GM12878 (cell line): ENCODE measurements around the gene MYADM.

ENCODE experiments used
- CBX3 ChIP-seq: fragments of 200-600 bp; sonication (generic); IDR thresholded peaks from 2 replicates; pipeline ENCODE4 v1.6.1; 2016; ENCODE audit warnings: low read depth, borderline replicate concordance
- CTCF ChIP-seq, 3 experiments: IDR thresholded peaks in 2 of 3; conservative IDR thresholded peaks in 1 of 3; 2 replicates each; pipeline ENCODE4 v1.5.1; 2011; ENCODE audit warnings: low read depth in 3 of 3, low read length in 3 of 3, mild to moderate bottlenecking in 3 of 3, control low read depth in 2 of 3, moderate library complexity in 2 of 3, inconsistent platforms in 1 of 3, mixed read lengths in 1 of 3; ENCODE audit not compliant: control insufficient read depth in 2 of 3, insufficient read depth in 1 of 3; ENCODE audit errors: extremely low read depth in 1 of 3
- ETV6 ChIP-seq, 2 experiments: fragments of 450-650 bp in 1 of 2; IDR thresholded peaks in 1 of 2; conservative IDR thresholded peaks in 1 of 2; 2 replicates each; pipeline ENCODE4 v1.6.1; 2014; ENCODE audit warnings: antibody characterized with exemption in 1 of 2, borderline replicate concordance in 1 of 2, low read depth in 1 of 2, mild to moderate bottlenecking in 1 of 2, moderate library complexity in 1 of 2
- FOXM1 ChIP-seq: IDR thresholded peaks from 2 replicates; pipeline ENCODE4 v1.6.1; 2012; ENCODE audit warnings: low read depth, mild to moderate bottlenecking, inconsistent platforms, low read length, moderate library complexity
- NBN ChIP-seq: fragments of 450-650 bp; IDR thresholded peaks from 2 replicates; pipeline ENCODE4 v1.6.1; 2016
- SMC3 ChIP-seq: IDR thresholded peaks from 2 replicates; pipeline ENCODE4 v1.6.1; 2011; ENCODE audit warnings: low read length, improper control_type of control experiment, borderline replicate concordance
- YBX1 ChIP-seq: fragments of 450-650 bp; IDR thresholded peaks from 2 replicates; pipeline ENCODE4 v1.6.1; 2016; ENCODE audit warnings: antibody characterized with exemption
- ZNF274 ChIP-seq: IDR thresholded peaks from one replicate; pipeline ENCODE4 v1.8.0; 2011; ENCODE audit not compliant: insufficient read length, insufficient read depth

GRCh38 chr19:53892301-53892980 lies 24.8 kb downstream of the MYADM start:
- TF ChIP-seq SMC3 (no peak), NBN (no peak), ZNF274 (no peak), ETV6 (conservative IDR thresholded peaks at IDR 0.05 in 1 of 2, IDR thresholded peaks at IDR 0.05 in 1 of 2; ENCODE audit: borderline replicate concordance in 1 of 2, low read depth in 1 of 2) (no peak), CTCF (IDR thresholded peaks at IDR 0.05 in 2 of 3, conservative IDR thresholded peaks at IDR 0.05 in 1 of 3; ENCODE audit: control insufficient read depth in 2 of 3, extremely low read depth in 1 of 3, insufficient read depth in 1 of 3, low read depth in 3 of 3, low read length in 3 of 3) (no peak), CBX3 (no peak), YBX1 (no peak), FOXM1 (no peak)
